Heart left ventricle (tissue), 13 donors: ENCODE measurements around the gene C1GALT1C1L.

ENCODE experiments used
- CTCF ChIP-seq, 12 donors: fragments of 200-600 bp; sonication (generic) in 4 of 12; IDR thresholded peaks; one replicate each; pipeline versions ENCODE4 v1.5.0 to v1.8.0; 2018 to 2022; ENCODE audit warnings: antibody characterized with exemption in 12 of 12, mild to moderate bottlenecking in 5 of 12
- POLR2A ChIP-seq, 2 donors: fragments of 450-650 bp; IDR thresholded peaks; one replicate each; pipeline ENCODE4 v1.6.1; 2017; ENCODE audit warnings: antibody characterized with exemption in 2 of 2, mild to moderate bottlenecking in 2 of 2, moderate library complexity in 2 of 2
- donor health status: ischemic (EF 13 %, LVEDD 7.1; RV severe dilation, severe dysfunction).
- donor health status: DM: no; HTN: yes; CAD: no.
- donor health status: DM: no; HTN: no; CAD: no.
- donor health status: ischemic (EF 25% LVEDD 6.9; RV normal size, moderate dysfunction).
- donor health status: ischemic (EF 25% LVEDD 5.7; RV mildly dilated, moderate dysfunction).
- donor health status: ischemic (EF 35%, LVEDD 5.7; RV mildly dilated, moderate dysfunction).
- donor health status: nonischemic (EF 11% LVEDD 7.7; RV severe dilation, severe dysfunction).
- donor health status: DM: yes; HTN: yes; CAD: no.
- donor health status: PGD.
- donor health status: ischemic (EF 29% LVEDD 5.4; RV normal size, mild dysfunction).
- donor health status: nonischemic (EF 23%, LVEDD 6.1; RV moderate dilation, normal function).

GRCh38 chr2:43631618-43632317, 44.5 kb downstream of the C1GALT1C1L start:
- no peak for TF ChIP-seq POLR2A (IDR thresholded peaks at IDR 0.05)
- TF ChIP-seq CTCF (IDR thresholded peaks at IDR 0.05): no peak
